Panc1 (cell line): Measurements from ENCODE around the gene MAP2. TPM values are rescaled to one million over a fixed set of nuclear protein-coding genes. Genes with fewer than 3 reads are reported as not detected.
"Not testable (repeated sequence)": the region's sequence is repeated elsewhere in the genome, so short reads cannot be mapped to it uniquely, and the experiment has no call there.

Experiments used
- ATAC-seq: fragments of 200-7000 bp; cut with Tn5 transposase; 2 replicates; pipeline ENCODE4 v1.9.1; 2020; ENCODE audit warnings: mild to moderate bottlenecking, moderate library complexity
- BruUV-seq: library from RNA; stranded (reverse); fragments of 400-500 nt; replicated peaks from 2 replicates; lab custom pipeline; 2021; lab: Mats Ljungman, UMichigan
- CTCF ChIA-PET: fragments of 300-600 bp; sonication (Branson Sonifier 250); formaldehyde crosslinking; loops from one replicate; lab custom pipeline; 2022; ENCODE audit warnings: antibody characterized with exemption; lab: Charles Lee
- POLR2A ChIA-PET: fragments of 300-600 bp; sonication (Branson Sonifier 250); formaldehyde crosslinking; loops from one replicate; lab custom pipeline; 2022; ENCODE audit warnings: antibody characterized with exemption; lab: Charles Lee
- DNase-seq: peaks from one replicate; pipeline ENCODE4 v3.0.0-alpha.2; 2010; ENCODE audit warnings: low read depth, low spot score
- H3K27ac ChIP-seq: 2 replicates; pipeline ENCODE4 v1.5.1; 2011; ENCODE audit warnings: mild to moderate bottlenecking, low read length, inconsistent platforms
- H3K27me3 ChIP-seq: fragments of 200-500 bp; sonication (Bioruptor generic); 2 replicates; pipeline ENCODE4 v1.6.0; 2014; ENCODE audit warnings: low read length, inconsistent platforms; ENCODE audit not compliant: control insufficient read depth, insufficient read depth
- H3K36me3 ChIP-seq: fragments of 200-500 bp; sonication (Bioruptor generic); 2 replicates; pipeline ENCODE4 v1.5.1; 2014; ENCODE audit warnings: inconsistent platforms, mild to moderate bottlenecking, low read length, moderate library complexity; ENCODE audit not compliant: control insufficient read depth, insufficient read depth
- H3K4me1 ChIP-seq: 2 replicates; pipeline ENCODE4 v1.5.1; 2011; ENCODE audit warnings: inconsistent platforms, mild to moderate bottlenecking, low read length, moderate library complexity; ENCODE audit not compliant: control insufficient read depth, insufficient read depth
- H3K4me3 ChIP-seq, 2 experiments: 2 replicates each; pipeline ENCODE4 v1.5.1; 2011 to 2012; ENCODE audit warnings: low read depth in 2 of 2, low read length in 2 of 2, mild to moderate bottlenecking in 2 of 2, inconsistent platforms in 1 of 2, moderate library complexity in 1 of 2
- H3K9me3 ChIP-seq: fragments of 200-500 bp; sonication (Bioruptor generic); 2 replicates; pipeline ENCODE4 v1.5.1; 2014; ENCODE audit warnings: low read depth, mild to moderate bottlenecking, inconsistent platforms, low read length, moderate library complexity; ENCODE audit not compliant: control insufficient read depth, insufficient read depth
- POLR2AphosphoS5 ChIP-seq: IDR thresholded peaks from 2 replicates; pipeline ENCODE4 v1.6.1; 2012; ENCODE audit warnings: mild to moderate bottlenecking, low read depth, low read length, moderate library complexity
- REST ChIP-seq, 2 experiments: IDR thresholded peaks; 2 replicates each; pipeline ENCODE4 v1.6.1; 2011 to 2012; ENCODE audit warnings: low read depth in 2 of 2, control low read depth in 1 of 2, low read length in 1 of 2, mild to moderate bottlenecking in 1 of 2, moderate library complexity in 1 of 2; ENCODE audit not compliant: insufficient read depth in 1 of 2
- SIN3A ChIP-seq: IDR thresholded peaks from 2 replicates; pipeline ENCODE4 v1.6.1; 2012; ENCODE audit warnings: low read depth, mild to moderate bottlenecking, low read length, moderate library complexity, borderline replicate concordance; ENCODE audit not compliant: insufficient read depth
- TCF7L2 ChIP-seq: IDR thresholded peaks from 2 replicates; pipeline ENCODE4 v1.6.1; 2011; ENCODE audit warnings: mild to moderate bottlenecking, low read depth, low read length, inconsistent platforms
- in situ Hi-C: cut with HindIII; loops from 2 replicates; pipeline ENCODE4 v1.10.0; 2016; ENCODE audit warnings: low sequenced_read_pairs, low pct_unique_long_range_greater_than_20kb
- intact Hi-C: fragments of 100-400 bp; cut with micrococcal nuclease; formaldehyde crosslinking; loops from one replicate; pipeline ENCODE4 v1.10.0; 2022; ENCODE audit not compliant: unreplicated experiment
- total RNA-seq: library from RNA; stranded (reverse); gene quantifications from one replicate; pipeline ENCODE4 v1.2.1, GENCODE V29; 2021; ENCODE audit not compliant: unreplicated experiment
- TF ChIP-seq, protein P1 (sequence below): fragments of 450-650 bp; IDR thresholded peaks from 2 replicates; pipeline ENCODE4 v1.5.1; 2017; ENCODE audit warnings: mild to moderate bottlenecking

MAP2 gene
- total RNA-seq, 1 experiment from 2014 or later: 44.9 TPM

GRCh38 chr2:209596262-209596661 is 172.4 kb downstream of the MAP2 start:
- TF ChIP-seq REST (IDR thresholded peaks at IDR 0.05; ENCODE audit: insufficient read depth in 1 of 2, low read depth in 2 of 2, low read length in 1 of 2) (no peak), SIN3A (no peak)
- TF ChIP-seq, protein P1, sequence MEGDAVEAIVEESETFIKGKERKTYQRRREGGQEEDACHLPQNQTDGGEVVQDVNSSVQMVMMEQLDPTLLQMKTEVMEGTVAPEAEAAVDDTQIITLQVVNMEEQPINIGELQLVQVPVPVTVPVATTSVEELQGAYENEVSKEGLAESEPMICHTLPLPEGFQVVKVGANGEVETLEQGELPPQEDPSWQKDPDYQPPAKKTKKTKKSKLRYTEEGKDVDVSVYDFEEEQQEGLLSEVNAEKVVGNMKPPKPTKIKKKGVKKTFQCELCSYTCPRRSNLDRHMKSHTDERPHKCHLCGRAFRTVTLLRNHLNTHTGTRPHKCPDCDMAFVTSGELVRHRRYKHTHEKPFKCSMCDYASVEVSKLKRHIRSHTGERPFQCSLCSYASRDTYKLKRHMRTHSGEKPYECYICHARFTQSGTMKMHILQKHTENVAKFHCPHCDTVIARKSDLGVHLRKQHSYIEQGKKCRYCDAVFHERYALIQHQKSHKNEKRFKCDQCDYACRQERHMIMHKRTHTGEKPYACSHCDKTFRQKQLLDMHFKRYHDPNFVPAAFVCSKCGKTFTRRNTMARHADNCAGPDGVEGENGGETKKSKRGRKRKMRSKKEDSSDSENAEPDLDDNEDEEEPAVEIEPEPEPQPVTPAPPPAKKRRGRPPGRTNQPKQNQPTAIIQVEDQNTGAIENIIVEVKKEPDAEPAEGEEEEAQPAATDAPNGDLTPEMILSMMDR: no peak
- in situ Hi-C loops: no loop called here
- Histone ChIP-seq H3K9me3 (no peaks in the 10 kb centered on the region), H3K4me3 (no peak overlapping the region), H3K36me3 (no peaks in the 10 kb centered on the region), H3K27ac (no peak overlapping the region), H3K27me3 (no peaks in the 10 kb centered on the region), H3K4me1 (no peaks in the 10 kb centered on the region)
- no peak for DNase-seq
- ChIA-PET CTCF (no interaction called here), POLR2A (interaction anchor here (0.6 to 0.7 kb wide), 2 partner anchors 196 to 1231 kb away, joined by 3 to 4 read pairs; no protein-coding TSS in a partner anchor)
- no peak for ATAC-seq
- intact Hi-C loops: no loop called here
- no TSS peak for BruUV-seq

- in situ Hi-C loops, ATAC-seq, H3K9me3 ChIP-seq, H3K4me1 ChIP-seq, H3K4me3 ChIP-seq, H3K27ac ChIP-seq, CTCF ChIA-PET, BruUV-seq, H3K36me3 ChIP-seq, DNase-seq, intact Hi-C loops, H3K27me3 ChIP-seq, POLR2A ChIA-PET: not testable (repeated sequence)
Observed at GRCh38 chr2:209598227-209598626, 174.4 kb downstream of the MAP2 start.

DNA sequence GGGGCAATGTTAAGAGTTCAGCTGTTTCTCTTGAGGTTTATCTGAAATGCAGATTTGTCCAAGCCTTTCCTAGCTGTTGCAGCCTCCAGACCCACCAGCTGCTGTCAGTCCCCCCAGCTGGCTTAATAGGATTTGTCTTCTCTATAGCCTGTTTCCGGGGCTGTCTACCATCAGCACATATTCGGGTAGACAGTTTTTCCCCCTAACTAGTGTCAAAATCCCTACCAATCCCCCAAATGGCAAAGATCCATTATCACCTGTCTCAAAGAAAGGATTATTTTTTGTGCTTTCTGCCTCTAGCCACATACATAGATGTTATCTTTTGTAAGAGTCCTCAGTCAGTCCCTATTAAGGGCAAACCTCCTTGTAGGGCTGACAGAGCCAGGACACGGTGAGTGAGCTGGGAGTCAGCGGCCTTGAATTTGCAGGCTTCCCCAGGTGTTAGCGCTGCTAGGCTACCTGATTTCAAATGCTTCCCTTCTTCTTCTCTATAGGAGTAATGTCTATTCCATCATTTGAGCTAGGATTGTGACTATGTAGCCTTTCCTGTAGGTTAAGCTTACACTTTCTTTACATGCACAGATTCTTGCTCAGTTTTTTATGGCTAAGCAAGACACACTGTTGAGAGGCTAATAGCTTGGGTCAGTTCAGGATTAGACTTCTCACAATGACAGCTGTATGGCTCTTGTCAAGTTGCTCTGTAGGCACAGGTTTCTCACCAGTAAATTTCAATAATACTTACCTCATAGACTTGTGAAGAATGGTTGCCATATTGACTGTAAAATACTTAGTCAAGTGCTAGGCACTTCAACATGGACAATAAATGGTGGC is 176.7 kb downstream of the MAP2 start:
- intact Hi-C loops: no loop called here

More for the DNA sequence above, 176.7 kb downstream of the MAP2 start:
- in situ Hi-C loops: no loop called here
- no peak for TF ChIP-seq REST (IDR thresholded peaks at IDR 0.05; ENCODE audit: insufficient read depth in 1 of 2, low read depth in 2 of 2, low read length in 1 of 2)
- no peak for TF ChIP-seq TCF7L2
- TF ChIP-seq, protein P1: no peak
- no peak for TF ChIP-seq POLR2AphosphoS5
- no peak for TF ChIP-seq SIN3A
- POLR2A ChIA-PET: no interaction called here
- CTCF ChIA-PET: no interaction called here
- ATAC-seq (no peak), DNase-seq (no peak)
- no peaks in the 10 kb centered on the region for H3K36me3 ChIP-seq
- H3K27ac ChIP-seq: no peak overlapping the region
- H3K4me1 ChIP-seq: no peaks in the 10 kb centered on the region
- BruUV-seq: no TSS peak
- no peaks in the 10 kb centered on the region for H3K27me3 ChIP-seq
- H3K9me3 ChIP-seq: no peaks in the 10 kb centered on the region
- no peak overlapping the region for H3K4me3 ChIP-seq
